A549 (cell line): ENCODE measurements around the gene FAM78A. TPM values are rescaled to one million over a fixed set of nuclear protein-coding genes. Genes with fewer than 3 reads are reported as not detected.

Experiments used
- ATAC-seq, 2 experiments: fragments of 200-7000 bp in 1 of 2; fragments of >200 bp in 1 of 2; cut with Nextera tagmentation in 1 of 2; cut with Tn5 transposase in 1 of 2; 3 replicates each; pipeline versions ENCODE4 v1.8.0 to v1.9.1; 2018 to 2020; ENCODE audit warnings: mild to moderate bottlenecking in 1 of 2, moderate library complexity in 1 of 2
- CTCF ChIA-PET: fragments of 300-600 bp; sonication (Branson Sonifier 250); formaldehyde crosslinking; extraction: SDS; loops from one replicate; lab custom pipeline; 2021; ENCODE audit warnings: antibody characterized with exemption, inconsistent platforms; lab: Yijun Ruan, JAX
- POLR2A ChIA-PET: fragments of 350-600 bp; formaldehyde crosslinking; extraction: SDS; loops from one replicate; lab custom pipeline; 2021; ENCODE audit warnings: antibody characterized with exemption, inconsistent platforms; lab: Yijun Ruan, JAX
- DNase-seq, 2 experiments: peaks; one replicate each; pipeline versions ENCODE4 v3.0.0 to v3.0.0-alpha.2; 2011 to 2016; ENCODE audit warnings: low read depth in 1 of 2, low spot score in 1 of 2
- FAIRE-seq: peaks from 2 replicates; lab custom pipeline; 2011; peaks lifted over from hg19 to GRCh38; lab: Jason Lieb, UNC
- H3K27ac ChIP-seq, 2 experiments: fragments of >200 bp; sonication (Bioruptor Twin); formaldehyde crosslinking; 3 replicates each; pipeline ENCODE4 v1.5.1; 2016 to 2017
- H3K4me1 ChIP-seq: fragments of >200 bp; sonication (Bioruptor Twin); formaldehyde crosslinking; 3 replicates; pipeline ENCODE4 v1.6.1; 2016
- H3K4me2 ChIP-seq: fragments of >200 bp; sonication (Bioruptor Twin); formaldehyde crosslinking; 3 replicates; pipeline ENCODE4 v1.6.1; 2016
- H3K4me3 ChIP-seq: fragments of >200 bp; sonication (Bioruptor Twin); formaldehyde crosslinking; 3 replicates; pipeline ENCODE4 v1.5.1; 2016
- H3K9me3 ChIP-seq: fragments of >200 bp; sonication (Bioruptor Twin); formaldehyde crosslinking; 3 replicates; pipeline ENCODE4 v1.6.1; 2016
- ATOH8 ChIP-seq: fragments of 250-450 bp; sonication (Bioruptor Pico); IDR thresholded peaks from 2 replicates; pipeline ENCODE4 v1.5.0; 2020; ENCODE audit warnings: low read depth, mild to moderate bottlenecking, moderate library complexity
- CBX8 ChIP-seq: fragments of 200-600 bp; sonication (generic); IDR thresholded peaks from 2 replicates; pipeline ENCODE4 v1.6.1; 2016
- CHD4 ChIP-seq: fragments of 200-600 bp; sonication (generic); IDR thresholded peaks from 2 replicates; pipeline ENCODE4 v1.6.1; 2016; ENCODE audit warnings: antibody characterized with exemption, mild to moderate bottlenecking, borderline replicate concordance
- E2F6 ChIP-seq: IDR thresholded peaks from 2 replicates; pipeline ENCODE4 v1.6.1; 2012; ENCODE audit warnings: low read depth, borderline replicate concordance
- ESRRA ChIP-seq: fragments of 150-350 bp; IDR thresholded peaks from 2 replicates; pipeline ENCODE4 v1.6.1; 2014; ENCODE audit warnings: mild to moderate bottlenecking, low read length, borderline replicate concordance
- HDAC2 ChIP-seq: fragments of 200-600 bp; sonication (generic); IDR thresholded peaks from 2 replicates; pipeline ENCODE4 v1.6.1; 2016
- HMGXB4 ChIP-seq: fragments of 250-450 bp; sonication (Bioruptor Pico); IDR thresholded peaks from 2 replicates; pipeline ENCODE4 v1.5.0; 2021; ENCODE audit warnings: mild to moderate bottlenecking, moderate library complexity, borderline replicate concordance
- HOXB13 ChIP-seq: fragments of 250-450 bp; sonication (Bioruptor Pico); IDR thresholded peaks from 2 replicates; pipeline ENCODE4 v1.5.0; 2020; ENCODE audit warnings: low read depth, mild to moderate bottlenecking, moderate library complexity
- JUNB ChIP-seq: fragments of >200 bp; sonication (Bioruptor Twin); formaldehyde crosslinking; IDR thresholded peaks from 2 replicates; pipeline ENCODE4 v1.6.1; 2016
- KDM5A ChIP-seq: fragments of 200-600 bp; sonication (generic); IDR thresholded peaks from 2 replicates; pipeline ENCODE4 v1.6.1; 2016; ENCODE audit warnings: antibody characterized with exemption, mild to moderate bottlenecking
- MAZ ChIP-seq: fragments of 150-350 bp; IDR thresholded peaks from 2 replicates; pipeline ENCODE4 v1.6.1; 2014; ENCODE audit warnings: antibody characterized with exemption, low read depth, low read length, borderline replicate concordance
- NFE2L2 ChIP-seq: fragments of 150-350 bp; conservative IDR thresholded peaks from 2 replicates; pipeline ENCODE4 v1.6.1; 2014; ENCODE audit warnings: low read length
- NPAS2 ChIP-seq: fragments of 250-450 bp; sonication (Bioruptor Pico); IDR thresholded peaks from 2 replicates; pipeline ENCODE4 v1.8.0; 2022; ENCODE audit warnings: mild to moderate bottlenecking, moderate library complexity, borderline replicate concordance
- POLR2A ChIP-seq: IDR thresholded peaks from 2 replicates; pipeline ENCODE4 v1.6.1; 2012; ENCODE audit warnings: mild to moderate bottlenecking, low read length
- POLR2AphosphoS2 ChIP-seq: conservative IDR thresholded peaks from 2 replicates; pipeline ENCODE4 v1.6.1; 2012; ENCODE audit warnings: low read length, improper control_type of control experiment, inconsistent platforms
- RAD21 ChIP-seq, 2 experiments: fragments of >200 bp in 1 of 2; sonication (Bioruptor Twin) in 1 of 2; formaldehyde crosslinking in 1 of 2; IDR thresholded peaks in 1 of 2; conservative IDR thresholded peaks in 1 of 2; 2 replicates in 1 of 2; 3 replicates in 1 of 2; pipeline ENCODE4 v1.6.1; 2012 to 2018; ENCODE audit warnings: inconsistent platforms in 1 of 2
- RCOR1 ChIP-seq: fragments of 150-350 bp; IDR thresholded peaks from 2 replicates; pipeline ENCODE4 v1.6.1; 2014; ENCODE audit warnings: antibody characterized with exemption, low read length, low read depth
- RFX5 ChIP-seq: fragments of 450-650 bp; IDR thresholded peaks from 2 replicates; pipeline ENCODE4 v1.7.1; 2014; ENCODE audit warnings: antibody characterized with exemption, mild to moderate bottlenecking, moderate library complexity
- SREBF2 ChIP-seq: fragments of 450-650 bp; IDR thresholded peaks from 2 replicates; pipeline ENCODE4 v1.6.1; 2014; ENCODE audit warnings: mild to moderate bottlenecking, moderate library complexity
- ZFP36 ChIP-seq: fragments of 450-650 bp; IDR thresholded peaks from 2 replicates; pipeline ENCODE4 v1.6.1; 2014; ENCODE audit warnings: borderline replicate concordance; ENCODE audit not compliant: partially characterized antibody
- ZSCAN20 ChIP-seq: fragments of 250-450 bp; sonication (Bioruptor Pico); IDR thresholded peaks from 2 replicates; pipeline ENCODE4 v1.8.0; 2022; ENCODE audit warnings: mild to moderate bottlenecking, moderate library complexity
- WGBS: methylation state at CpG from one replicate; pipeline ENCODE4 v1.1.6; 2017; ENCODE audit errors: missing lambda C conversion rate; 5-methylcytosine and 5-hydroxymethylcytosine counted together
- polyA plus RNA-seq, 4 experiments: library from polyadenylated mRNA; depleted of rRNA in 3 of 4; stranded (reverse); fragments of >200 nt; fragmentation: RNase III in 1 of 4; extraction: RNeasy Plus Mini Kit Qiagen cat#74134 plus additional on column Dnase treatment in 1 of 4; gene quantifications; 2 replicates in 3 of 4; 3 replicates in 1 of 4; pipeline ENCODE4 v1.2.3, GENCODE V29; 2011 to 2017
- TF ChIP-seq, protein P1 (sequence below): IDR thresholded peaks from 2 replicates; pipeline ENCODE4 v1.6.1; 2012
- TF ChIP-seq, protein P2 (sequence below): fragments of >200 bp; sonication (Bioruptor Twin); formaldehyde crosslinking; IDR thresholded peaks from 2 replicates; pipeline ENCODE4 v1.6.1; 2016
- TF ChIP-seq, protein P3 (sequence below): fragments of >200 bp; sonication (Bioruptor Twin); formaldehyde crosslinking; IDR thresholded peaks from 3 replicates; pipeline ENCODE4 v1.6.1; 2016

The FAM78A gene
- polyA plus RNA-seq, 2 of the 4 experiments (the other 2 are of a cell fraction): 0.44 to 0.50 TPM

DNA sequence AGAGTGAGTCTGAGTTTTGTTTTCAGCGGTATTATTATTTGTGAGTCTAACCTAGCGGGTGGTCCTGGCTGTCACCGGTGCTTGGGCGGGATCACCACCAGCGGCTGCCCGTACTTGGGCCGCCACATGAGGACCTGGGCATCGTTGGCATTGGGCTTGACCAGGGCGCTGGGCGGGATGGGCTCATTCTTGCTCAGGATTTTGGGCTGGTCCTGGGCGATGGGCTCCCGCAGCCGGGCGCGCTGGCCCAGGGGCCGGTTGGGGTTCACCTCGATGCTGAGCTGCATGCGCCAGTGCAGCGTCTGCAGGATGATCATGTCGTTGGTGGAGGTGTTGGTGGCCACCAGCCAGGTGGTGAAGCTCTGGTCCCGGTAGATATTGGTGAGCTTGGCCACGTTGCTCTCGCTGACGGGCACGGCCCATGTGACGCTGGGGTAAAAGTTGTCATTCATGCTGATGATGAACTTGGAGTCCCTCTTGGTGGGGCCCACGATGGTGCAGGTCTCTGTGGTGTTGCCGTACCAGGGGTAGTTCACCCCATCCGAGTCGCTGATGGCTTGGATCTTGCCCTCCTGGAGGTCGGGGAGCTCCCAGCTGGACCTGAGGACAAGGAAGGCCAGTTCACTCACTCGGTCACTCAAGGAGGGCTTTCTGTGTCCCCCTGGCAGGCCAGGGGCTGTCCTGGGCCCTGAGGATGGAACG lies 15.4 kb downstream of the FAM78A start:
- CTCF ChIA-PET: interaction anchor here (1.1 to 1.4 kb wide), 5 partner anchors 10 to 75 kb away, joined by 3 to 4 read pairs (median 3); no protein-coding TSS in a partner anchor
- no peak for DNase-seq
- H3K4me1 ChIP-seq: peaks cover 8% of the 10 kb centered on the region
- WGBS: 81% methylated on average over 28 of the region's 33 CpGs
- POLR2A ChIA-PET: interaction anchor here (0.6 kb wide), 1 partner anchor 549 kb away, joined by 3 read pairs; no protein-coding TSS in a partner anchor
- FAIRE-seq: no peak
- H3K4me2 ChIP-seq: no peak overlapping the region
- ATAC-seq: no peak
- TF ChIP-seq, protein P1, sequence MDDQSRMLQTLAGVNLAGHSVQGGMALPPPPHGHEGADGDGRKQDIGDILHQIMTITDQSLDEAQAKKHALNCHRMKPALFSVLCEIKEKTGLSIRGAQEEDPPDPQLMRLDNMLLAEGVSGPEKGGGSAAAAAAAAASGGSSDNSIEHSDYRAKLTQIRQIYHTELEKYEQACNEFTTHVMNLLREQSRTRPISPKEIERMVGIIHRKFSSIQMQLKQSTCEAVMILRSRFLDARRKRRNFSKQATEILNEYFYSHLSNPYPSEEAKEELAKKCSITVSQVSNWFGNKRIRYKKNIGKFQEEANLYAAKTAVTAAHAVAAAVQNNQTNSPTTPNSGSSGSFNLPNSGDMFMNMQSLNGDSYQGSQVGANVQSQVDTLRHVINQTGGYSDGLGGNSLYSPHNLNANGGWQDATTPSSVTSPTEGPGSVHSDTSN: no peak
- TF ChIP-seq ZFP36 (no peak), SREBF2 (no peak)
- no peak overlapping the region for H3K4me3 ChIP-seq
- no peak overlapping the region for H3K27ac ChIP-seq
- no peaks in the 10 kb centered on the region for H3K9me3 ChIP-seq

GRCh38 chr9:131259916-131260597 lies 16.3 kb downstream of the FAM78A start:
- Histone ChIP-seq H3K4me1 (peaks cover 8% of the 10 kb centered on the region), H3K27ac (no peak overlapping the region), H3K9me3 (no peaks in the 10 kb centered on the region), H3K4me2 (no peak overlapping the region), H3K4me3 (no peak overlapping the region)
- DNase-seq: no peak
- TF ChIP-seq RCOR1 (no peak), JUNB (no peak), CBX8 (no peak), POLR2AphosphoS2 (no peak), CHD4 (no peak), ZSCAN20 (CRISPR knock-in tag) (no peak), ESRRA (no peak), HDAC2 (no peak), ZFP36 (no peak), RAD21 (conservative IDR thresholded peaks at IDR 0.05 in 1 of 2, IDR thresholded peaks at IDR 0.05 in 1 of 2) (no peak), POLR2A (no peak), KDM5A (no peak), HOXB13 (no peak), NFE2L2 (no peak), NPAS2 (CRISPR knock-in tag) (no peak)
- TF ChIP-seq, protein P2, sequence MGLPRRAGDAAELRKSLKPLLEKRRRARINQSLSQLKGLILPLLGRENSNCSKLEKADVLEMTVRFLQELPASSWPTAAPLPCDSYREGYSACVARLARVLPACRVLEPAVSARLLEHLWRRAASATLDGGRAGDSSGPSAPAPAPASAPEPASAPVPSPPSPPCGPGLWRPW: no peak
- TF ChIP-seq, protein P1: no peak
- POLR2A ChIA-PET: no interaction called here
- CTCF ChIA-PET: interaction anchor here (1.1 to 1.4 kb wide), 2 partner anchors 55 to 57 kb away, joined by 3 read pairs; no protein-coding TSS in a partner anchor
- no peak for ATAC-seq
- WGBS: 69% methylated on average over 20 of the region's 20 CpGs
- FAIRE-seq: no peak

- Histone ChIP-seq H3K27ac (no peak overlapping the region), H3K4me2 (no peak overlapping the region), H3K9me3 (no peaks in the 10 kb centered on the region), H3K4me3 (no peak overlapping the region), H3K4me1 (peaks cover 8% of the 10 kb centered on the region)
- TF ChIP-seq E2F6 (no peak), NPAS2 (CRISPR knock-in tag) (no peak), ATOH8 (CRISPR knock-in tag) (no peak), HMGXB4 (CRISPR knock-in tag) (no peak), RFX5 (no peak), POLR2AphosphoS2 (no peak), MAZ (no peak)
- TF ChIP-seq, protein P2: no peak
- TF ChIP-seq, protein P3, sequence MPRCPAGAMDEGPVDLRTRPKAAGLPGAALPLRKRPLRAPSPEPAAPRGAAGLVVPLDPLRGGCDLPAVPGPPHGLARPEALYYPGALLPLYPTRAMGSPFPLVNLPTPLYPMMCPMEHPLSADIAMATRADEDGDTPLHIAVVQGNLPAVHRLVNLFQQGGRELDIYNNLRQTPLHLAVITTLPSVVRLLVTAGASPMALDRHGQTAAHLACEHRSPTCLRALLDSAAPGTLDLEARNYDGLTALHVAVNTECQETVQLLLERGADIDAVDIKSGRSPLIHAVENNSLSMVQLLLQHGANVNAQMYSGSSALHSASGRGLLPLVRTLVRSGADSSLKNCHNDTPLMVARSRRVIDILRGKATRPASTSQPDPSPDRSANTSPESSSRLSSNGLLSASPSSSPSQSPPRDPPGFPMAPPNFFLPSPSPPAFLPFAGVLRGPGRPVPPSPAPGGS: no peak
- CTCF ChIA-PET: interaction anchor here (1.2 to 1.4 kb wide), 2 partner anchors 56 to 198 kb away, joined by 3 read pairs; no protein-coding TSS in a partner anchor
- no peak for ATAC-seq
- POLR2A ChIA-PET: no interaction called here
- no peak for DNase-seq
- 63% methylated on average over 6 of the region's 12 CpGs for WGBS
- FAIRE-seq: no peak
Measured at GRCh38 chr9:131259432-131259898, 16.8 kb downstream of the FAM78A start.
